Mucosa of gallbladder (tissue), 1 donor: ENCODE results near the gene UBC. TPM values are rescaled to one million over a fixed set of nuclear protein-coding genes. Genes with fewer than 3 reads are reported as not detected.
"Not testable (repeated sequence)": the region's sequence is repeated elsewhere in the genome, so short reads cannot be mapped to it uniquely, and the experiment has no call there.

Experiments used
- DNase-seq: peaks from one replicate; pipeline ENCODE4 v3.0.0-alpha.2; 2020; ENCODE audit warnings: low spot score
- total RNA-seq: library from RNA; stranded (reverse); gene quantifications from one replicate; pipeline ENCODE4 v1.2.1, GENCODE V29; 2021
- donor health status: DM: no; HTN: no; CAD: no.

UBC gene
- total RNA-seq, 1 donor from 2014 or later, result 1,032 TPM

DNA sequence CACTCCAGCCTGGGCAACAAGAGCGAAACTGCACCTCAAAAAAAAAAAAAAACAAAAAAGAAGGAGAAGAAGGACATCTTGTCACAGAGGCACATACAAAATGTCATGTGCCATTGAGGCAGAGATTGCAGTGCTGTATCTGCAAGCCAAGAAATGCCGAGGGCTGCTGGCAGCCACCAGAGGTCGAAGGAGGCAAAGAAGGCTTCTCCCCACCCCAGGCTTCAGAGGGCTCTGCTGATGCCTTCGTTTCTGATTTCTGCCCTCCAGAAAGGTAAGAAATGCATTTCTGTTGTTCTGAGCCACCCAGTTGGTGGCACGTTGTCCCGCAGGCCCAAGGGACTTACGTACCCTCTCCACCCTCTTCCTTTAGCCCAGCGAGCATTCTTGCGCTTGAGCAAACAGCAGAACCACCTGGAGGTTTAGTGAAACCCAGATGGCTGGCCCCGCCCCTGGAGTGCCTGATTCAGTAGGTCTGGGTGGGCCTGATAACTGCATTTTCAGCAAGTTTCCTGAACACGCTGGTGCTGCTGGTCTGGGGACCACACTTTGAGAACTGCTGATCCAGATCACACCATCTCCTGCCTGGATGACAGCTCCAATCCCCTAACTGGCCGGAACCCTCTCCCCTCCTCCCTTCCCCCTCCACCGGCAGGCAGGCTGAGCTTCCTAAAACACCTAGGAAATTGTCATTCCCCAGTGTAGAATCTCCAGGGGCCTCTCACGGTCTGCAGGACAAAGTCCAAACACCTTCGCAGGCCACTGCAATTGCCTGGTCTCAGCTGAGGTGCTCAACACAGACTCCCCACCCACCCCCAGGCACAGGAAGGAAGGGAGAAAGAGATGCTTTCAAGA is 29.6 kb downstream of the UBC start:
- peak; percentile 38 for DNase-seq

GRCh38 chr12:124883263-124884130 is 31.0 kb downstream of the UBC start:
- no peak for DNase-seq

DNA sequence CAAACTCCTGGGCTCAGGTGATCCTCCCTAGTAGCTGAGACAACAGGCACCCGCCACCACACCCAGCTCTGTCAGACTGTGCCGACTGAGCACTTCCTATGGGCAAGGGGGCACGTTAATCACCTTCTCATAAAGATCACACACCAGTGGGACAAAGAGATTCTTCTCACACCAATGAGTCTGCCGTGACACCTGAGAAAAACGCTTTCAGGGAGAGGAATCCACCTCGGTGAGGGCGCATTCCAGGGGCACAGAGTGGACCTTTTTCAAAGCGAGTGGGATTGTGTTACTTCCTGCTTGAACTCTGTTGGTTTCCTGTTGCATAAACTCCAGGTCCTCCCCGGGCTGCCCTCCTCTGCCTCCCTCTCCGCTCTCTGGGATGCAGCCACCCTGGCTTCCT is 33.3 kb downstream of the UBC start:
- DNase-seq, result no peak

- not testable (repeated sequence) for DNase-seq
These were observed 34.1 kb downstream of the UBC start for GRCh38 chr12:124880335-124880734.

DNA sequence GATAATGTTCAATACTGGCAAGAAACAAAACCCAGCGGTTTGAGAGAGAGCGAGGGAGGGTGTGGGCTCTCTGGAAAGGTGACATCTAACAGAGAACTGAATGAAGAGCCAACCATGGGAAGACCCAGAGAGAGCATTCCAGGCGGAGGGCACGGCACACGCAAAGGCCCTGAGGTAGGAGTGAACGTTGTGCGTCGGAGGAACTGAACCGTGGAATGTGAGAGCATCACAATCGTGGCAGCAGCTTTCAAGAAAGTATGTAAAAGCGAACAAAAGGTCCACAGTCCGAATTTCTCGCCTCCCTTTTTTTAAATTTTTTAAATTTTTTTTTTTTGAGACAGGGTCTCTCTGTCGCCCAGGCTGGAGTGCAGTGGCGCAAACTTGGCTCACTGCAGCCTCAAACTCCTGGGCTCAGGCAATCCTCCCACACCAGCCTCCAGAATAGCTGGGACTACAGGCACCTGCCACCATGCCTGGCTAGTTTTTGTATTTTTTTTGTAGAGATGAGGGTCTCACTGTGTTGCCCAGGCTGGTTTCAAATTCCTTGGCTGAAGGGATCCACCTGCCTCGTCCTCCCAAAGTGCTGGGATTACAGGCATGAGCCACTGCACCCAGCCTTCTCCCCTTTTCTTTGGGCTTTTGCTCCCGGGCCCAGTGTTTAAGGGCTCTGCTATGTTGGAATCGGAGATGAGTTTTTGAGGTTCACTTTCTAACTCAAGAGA is 35.5 kb downstream of the UBC start:
- DNase-seq, result no peak

- DNase-seq, result no peak
These were observed 37.0 kb downstream of the UBC start for GRCh38 chr12:124877423-124877822.

DNA sequence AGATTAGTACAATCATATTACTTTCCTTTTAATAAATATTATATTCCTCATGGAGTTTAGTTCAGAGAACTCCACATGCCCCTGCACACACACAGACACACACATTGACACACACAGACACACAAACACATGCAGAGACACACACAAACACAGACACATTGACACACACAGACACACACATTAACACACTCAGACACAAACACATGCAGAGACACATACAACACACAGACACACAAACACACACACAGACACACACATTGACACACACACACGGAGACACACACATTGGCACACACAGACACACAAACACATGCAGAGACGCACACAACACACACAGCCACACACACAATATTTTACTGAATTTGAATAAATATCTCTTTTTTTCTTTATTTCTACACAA is 38.3 kb downstream of the UBC start:
- no peak for DNase-seq

GRCh38 chr12:124875803-124876132 is 38.7 kb downstream of the UBC start:
- DNase-seq, result no peak

- no peak for DNase-seq
These were observed 39.3 kb downstream of the UBC start for GRCh38 chr12:124874988-124875802.

DNA sequence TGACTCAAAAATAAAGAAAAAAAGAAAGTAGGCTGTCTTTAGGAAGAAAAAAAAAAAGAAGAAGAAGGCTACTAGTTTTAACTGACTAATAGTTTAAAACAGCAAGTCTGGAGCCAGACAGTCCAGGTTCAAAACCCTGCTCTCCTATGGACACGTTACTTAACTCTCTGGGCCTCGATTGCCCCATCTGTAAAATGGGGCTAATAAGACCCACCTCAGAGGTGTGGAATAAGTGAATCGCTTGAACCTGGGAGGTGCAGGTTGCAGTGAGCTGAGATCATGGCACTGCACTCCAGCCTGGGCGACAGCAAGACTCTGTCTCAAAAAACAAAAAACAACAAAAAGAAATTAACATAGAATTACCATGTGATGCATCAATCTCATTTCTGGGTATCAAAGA is 40.3 kb downstream of the UBC start:
- DNase-seq, result no peak

- DNase-seq, result peak; percentile 51
These were observed 42.3 kb downstream of the UBC start for GRCh38 chr12:124872068-124872719.

DNA sequence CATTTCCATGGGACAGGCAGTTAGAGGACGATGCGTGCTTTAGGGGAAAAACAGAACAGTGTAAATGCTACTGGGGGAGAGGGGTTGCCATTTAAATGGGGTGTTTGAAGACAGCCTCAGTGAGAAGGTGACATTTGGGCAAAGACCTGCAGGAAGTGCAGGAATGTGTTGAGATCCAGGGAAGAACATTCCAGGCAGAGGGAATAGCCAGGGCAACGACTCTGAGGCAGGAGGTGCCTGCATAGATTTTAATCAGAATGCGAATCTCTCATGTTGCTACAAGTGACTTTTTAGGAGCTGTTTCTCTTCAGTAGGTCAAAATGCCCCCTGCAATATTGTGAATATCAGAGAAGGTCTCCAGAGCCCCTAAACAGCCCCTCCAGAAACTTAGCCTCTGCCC is 43.2 kb downstream of the UBC start:
- no peak for DNase-seq

DNA sequence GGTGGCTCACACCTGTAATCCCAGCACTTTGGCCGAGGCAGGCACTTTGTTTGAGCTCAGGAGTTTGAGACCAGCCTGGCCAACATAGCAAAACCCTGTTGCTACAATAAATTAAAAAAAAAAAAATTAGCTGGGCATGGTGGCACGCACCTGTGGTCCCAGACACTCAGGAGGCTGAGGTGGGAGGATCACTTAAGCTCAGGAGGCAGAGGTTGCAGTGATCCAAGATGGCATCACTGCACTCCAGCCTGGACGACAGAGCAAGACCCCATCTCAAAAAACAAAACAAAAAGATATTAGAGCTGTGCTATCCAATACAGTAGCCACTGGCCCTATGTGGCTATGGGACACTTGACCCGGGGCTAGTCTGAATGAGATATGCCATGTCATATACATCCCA is 43.9 kb downstream of the UBC start:
- no peak for DNase-seq

DNA sequence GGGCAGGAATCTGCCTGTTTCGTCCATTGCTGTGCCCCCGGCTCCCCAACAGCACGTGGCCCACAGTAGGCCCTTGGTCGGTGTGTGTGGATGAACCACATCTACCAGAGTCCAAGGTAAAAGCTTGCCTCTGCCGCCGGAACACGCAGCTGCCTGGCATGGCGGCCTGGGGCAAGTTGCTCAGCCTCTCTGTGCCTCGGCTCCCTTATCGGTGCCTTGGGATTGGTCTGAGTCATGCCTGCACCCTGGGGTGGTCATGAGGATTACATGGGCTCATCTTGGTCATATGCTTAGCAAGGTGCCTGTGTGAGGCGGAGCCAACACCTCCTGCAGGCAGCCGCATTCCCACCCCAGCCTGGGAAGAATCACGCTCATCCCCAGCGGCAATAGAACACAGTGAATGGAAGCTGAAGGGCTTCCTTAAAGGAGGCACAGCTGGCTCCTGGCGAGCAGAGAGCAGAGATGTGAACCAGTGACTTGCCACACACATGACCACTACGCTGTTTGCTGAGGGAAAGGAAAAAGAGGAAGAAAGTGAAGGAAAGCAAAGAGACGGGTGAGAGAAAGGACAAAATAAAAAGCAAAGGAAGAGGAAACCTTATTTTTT is 45.3 kb downstream of the UBC start:
- DNase-seq, result no peak

DNA sequence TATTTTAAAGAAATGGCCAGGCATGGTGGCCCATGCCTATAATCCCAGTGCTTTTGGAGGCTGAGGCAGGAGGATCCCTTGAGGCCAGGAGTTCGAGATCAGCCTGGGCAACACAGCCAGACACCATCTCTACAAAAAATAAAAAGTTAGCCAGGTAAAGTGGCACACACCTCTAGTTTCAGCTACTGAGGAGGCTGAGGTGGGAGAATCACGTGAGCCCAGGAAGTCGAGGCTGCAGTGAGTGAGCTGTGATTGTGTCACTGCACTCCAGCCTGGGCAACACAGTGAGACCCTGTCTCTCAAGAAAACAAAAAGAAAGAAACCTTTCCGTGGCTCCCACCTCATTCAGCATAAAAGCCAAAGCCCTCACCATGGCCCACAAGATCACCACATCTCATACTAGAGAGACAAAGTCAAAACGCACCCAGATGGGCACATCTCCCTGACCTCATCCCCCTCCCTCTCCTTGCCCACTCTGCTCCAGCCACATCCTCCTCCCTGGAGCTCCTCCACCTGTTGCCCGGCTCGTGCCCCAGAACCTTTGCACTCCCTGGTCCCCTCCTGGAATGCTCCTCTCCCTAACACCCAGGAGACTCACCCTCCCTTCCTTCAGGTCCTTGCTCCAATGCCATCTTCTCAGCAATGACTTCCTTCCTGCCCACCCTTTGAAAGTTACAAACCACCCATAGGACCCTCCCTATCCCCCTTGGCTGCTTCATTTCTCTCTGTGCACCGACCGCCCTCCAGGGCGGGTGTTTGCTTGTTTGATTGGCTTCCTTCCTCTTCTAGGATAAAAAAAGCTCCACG is 46.0 kb downstream of the UBC start:
- no peak for DNase-seq

- peak; percentile 56 for DNase-seq
These were observed 47.0 kb downstream of the UBC start for GRCh38 chr12:124867401-124867930.

GRCh38 chr12:124866883-124867400 is 47.5 kb downstream of the UBC start:
- DNase-seq, result no peak

DNA sequence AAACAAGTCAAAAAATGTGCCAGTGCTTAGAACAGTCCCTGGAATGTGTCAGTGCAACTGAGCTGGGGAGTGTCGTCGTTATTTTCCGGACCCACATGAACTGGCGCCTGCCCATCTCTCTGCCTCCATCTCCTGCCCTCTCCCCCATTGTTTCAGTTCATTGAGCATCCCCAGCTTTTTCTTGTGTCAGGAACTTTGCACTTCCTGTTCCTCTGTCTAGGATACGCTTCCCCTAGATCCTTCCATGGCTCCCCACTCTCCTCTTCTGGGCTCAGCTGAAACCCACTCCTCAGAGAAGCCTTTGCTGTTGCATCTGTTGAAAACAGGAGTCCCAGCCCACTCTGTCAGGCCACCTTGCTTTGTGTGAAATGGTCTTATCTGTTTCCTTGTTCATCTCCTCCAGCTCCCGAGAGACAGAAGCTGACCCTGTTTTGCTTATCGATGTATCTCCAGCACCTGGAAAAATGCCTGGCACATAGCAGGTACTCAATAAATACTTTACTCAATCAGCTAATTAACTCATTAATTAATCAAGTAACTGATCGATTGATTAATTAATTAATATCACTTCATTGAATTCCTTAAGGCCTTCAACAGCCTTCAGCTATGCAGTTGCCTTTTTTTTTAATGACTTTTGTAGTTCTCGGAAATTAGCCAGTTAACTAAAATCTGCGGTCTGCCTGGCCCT is 48.1 kb downstream of the UBC start:
- DNase-seq, result no peak

GRCh38 chr12:124865728-124866127 is 48.7 kb downstream of the UBC start:
- DNase-seq, result no peak
